ENCODE results near the gene TAMALIN.

DNA sequence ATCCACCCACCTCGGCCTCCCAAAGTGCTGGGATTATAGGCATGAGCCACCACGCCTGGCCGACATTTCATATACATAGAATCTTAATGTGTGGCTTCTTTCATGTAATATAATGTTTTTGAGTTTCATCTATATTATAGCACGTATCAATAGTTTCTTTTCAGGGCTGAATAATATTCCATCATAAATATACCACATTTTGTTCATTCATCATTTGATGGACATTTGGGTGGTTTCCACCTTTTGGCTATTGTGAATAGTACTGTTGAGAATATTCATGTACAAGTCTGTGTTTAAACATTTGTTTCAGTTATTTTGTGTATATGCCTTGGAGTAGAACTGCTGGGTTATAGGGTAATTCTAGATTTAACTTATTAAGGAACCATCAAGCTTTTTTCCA lies 43.3 kb upstream of the TAMALIN start:
- no peak for TF ChIP-seq CTCF (IDR thresholded peaks at IDR 0.05)
- TF ChIP-seq POLR2A (IDR thresholded peaks at IDR 0.05): no peak

Measured in adrenal gland (tissue), 5 donors.